GM19099 (cell line): Measurements from ENCODE around the gene ARRB1.

Source experiments
- POLR2A ChIP-seq: IDR thresholded peaks from 3 replicates; pipeline ENCODE4 v1.6.1; 2011; ENCODE audit warnings: low read depth; ENCODE audit not compliant: insufficient read length; ENCODE audit errors: extremely low read depth

The ARRB1 gene

DNA sequence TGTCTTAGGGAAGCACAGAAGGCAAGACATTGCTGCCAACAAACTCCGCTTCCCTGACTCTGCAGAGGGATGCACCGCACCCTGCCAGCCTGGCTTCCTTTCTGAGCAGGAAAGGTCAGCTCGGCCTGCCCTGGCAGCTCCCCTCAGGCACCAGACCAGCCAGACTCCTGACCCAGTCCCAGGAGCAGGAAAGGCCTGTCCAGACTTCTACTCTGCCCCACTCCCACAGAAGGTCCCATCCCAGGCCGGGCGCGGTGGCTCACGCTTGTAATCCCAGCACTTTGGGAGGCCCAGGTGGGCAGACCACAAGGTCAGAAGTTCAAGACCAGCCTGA lies 17.7 kb downstream of the ARRB1 start:
- TF ChIP-seq POLR2A: no peak

DNA sequence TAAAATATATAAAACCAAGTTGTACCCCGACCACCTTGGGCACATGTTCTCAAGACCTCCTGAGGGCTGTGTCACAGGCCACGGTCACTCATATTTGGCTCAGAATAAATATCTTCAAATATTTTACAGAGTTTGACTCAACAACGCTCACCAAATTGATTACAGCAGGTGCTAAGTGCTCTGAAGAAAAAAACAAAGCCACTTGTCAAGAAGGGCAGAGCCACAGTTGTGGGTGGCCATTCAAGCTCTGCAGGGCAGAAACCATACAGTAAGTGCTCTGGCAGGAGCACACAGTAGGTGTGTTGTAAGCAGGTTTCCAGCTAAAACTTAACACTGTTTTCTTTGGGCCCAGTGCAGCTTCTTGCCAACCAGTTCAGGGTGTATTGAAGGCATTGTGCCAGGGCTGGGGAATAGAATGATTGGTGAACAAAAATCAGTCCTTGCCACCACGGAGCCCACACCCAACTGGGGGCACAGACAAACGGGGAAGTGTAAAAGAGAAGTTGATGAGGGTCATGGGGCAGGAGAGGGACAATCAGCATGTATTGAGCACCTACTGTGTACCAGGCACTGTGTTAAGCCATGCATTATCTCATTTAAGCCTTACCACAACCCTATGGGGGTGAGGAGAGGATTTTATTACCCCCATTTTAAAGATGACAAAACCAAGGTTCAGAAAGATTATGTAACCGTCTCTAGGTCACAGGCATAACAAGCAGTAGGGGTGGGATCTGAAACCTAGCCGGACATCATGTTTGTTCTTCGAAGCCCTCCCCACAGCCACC lies 18.2 kb downstream of the ARRB1 start:
- TF ChIP-seq POLR2A: no peak

DNA sequence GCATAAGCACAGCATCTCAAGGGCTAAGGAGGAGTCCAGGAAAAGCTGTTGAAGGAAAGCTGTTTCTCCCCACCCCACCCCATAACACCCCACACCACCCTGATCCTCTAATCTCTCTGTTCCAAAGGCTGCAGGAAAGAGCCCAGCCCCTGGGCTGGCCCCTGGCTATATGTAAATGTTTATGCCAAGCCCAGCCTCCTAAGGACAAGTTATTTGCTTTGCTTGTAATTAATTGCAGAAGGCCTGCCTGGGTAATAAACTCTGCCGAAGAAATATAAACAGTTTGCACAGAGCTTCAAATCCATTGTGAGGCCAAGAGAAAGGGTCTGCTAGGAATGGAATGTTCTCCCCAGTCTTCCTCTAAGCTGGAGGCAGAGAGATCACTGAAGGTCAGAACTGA lies 21.2 kb downstream of the ARRB1 start:
- TF ChIP-seq POLR2A: no peak

DNA sequence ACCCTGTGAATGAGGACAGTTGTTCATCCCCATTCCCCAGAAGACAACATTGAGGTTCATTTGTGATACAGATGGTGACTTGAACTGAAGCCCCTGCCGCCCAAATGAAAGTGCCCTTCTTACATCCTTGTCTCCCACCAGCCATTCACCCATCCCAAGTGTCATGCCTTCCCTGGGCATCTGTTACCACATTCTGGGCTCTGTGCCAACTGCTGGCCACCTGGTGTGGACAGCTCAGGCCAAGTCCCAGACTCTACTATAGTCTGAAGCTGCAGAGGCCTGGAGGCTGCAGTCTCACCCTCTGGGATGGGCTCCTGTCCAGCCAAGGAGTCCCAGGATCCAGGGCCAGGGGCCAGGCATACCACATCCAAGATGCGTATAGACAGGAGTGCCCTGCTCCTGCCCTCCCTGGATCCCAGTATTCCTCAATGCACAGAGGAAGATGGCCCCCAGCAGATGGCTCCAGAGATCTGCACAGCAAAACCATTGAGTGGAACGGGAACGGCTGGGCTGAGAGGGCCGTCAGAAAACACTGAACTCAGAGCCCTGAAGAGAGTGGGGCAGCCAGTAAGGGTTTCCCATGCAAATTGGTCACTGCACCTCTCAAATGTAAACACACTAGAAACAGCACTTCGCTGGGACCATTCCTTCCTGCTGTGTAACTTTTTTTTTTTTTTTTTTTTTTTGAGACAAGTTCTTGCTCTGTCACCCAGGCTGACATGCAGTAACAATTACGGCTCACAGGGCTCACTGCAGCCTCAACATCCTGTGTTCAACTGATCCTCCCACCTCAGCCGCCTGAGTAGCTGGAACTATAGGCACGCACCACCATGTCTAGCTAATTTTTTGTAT lies 22.8 kb downstream of the ARRB1 start:
- TF ChIP-seq POLR2A: no peak

DNA sequence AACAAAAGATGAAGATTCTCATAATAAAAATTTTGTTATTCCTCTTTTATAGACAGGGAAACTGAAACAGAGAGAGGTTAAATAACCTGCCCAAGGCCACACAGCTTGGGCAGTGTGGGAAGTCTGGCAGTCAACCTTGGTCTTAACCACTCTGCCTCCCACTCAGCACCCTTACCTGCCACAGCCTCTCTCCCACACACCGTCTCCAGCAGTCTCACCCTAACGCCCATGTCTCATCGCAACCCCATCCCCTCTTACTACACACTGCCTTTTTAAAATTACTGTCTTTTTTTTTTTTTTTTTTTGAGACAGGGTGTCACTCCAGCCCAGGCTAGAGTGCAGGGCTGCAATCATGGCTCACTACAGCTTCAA lies 25.0 kb downstream of the ARRB1 start:
- TF ChIP-seq POLR2A: no peak

DNA sequence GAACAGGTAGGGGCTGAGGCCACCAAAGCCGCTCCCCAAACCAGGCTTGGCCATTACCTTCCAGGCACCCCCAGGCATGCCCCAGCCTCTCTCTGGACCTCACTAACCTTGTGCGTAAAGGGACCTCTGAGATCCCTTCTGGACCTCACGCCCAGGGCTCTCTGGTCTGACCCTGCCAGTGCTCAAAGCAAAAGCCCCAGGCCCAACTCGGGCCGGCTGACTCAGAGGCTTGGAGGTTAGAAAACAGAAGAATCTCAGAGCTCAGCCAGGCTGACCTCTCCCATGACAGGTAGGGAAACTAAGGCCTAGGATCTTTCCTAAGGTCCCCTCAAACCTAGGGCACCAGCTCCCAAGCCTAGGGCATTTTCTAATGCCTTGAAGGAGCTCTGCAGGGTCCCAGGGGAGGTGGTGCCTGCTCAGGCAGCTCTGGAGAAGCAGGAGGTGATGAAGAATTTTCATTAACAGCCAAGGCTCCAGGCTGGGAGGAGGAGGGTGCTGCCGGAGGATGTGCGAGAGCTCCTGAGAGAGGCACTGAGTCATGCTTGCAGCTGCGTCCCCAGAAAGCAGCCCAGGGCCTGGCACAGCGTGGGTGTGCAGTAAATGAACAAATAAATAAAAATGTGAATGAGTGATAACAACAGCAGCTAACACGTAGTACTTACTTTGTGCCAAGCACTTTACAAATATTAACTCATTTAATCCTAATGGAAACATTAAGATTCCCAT lies 25.6 kb downstream of the ARRB1 start:
- TF ChIP-seq POLR2A: no peak

DNA sequence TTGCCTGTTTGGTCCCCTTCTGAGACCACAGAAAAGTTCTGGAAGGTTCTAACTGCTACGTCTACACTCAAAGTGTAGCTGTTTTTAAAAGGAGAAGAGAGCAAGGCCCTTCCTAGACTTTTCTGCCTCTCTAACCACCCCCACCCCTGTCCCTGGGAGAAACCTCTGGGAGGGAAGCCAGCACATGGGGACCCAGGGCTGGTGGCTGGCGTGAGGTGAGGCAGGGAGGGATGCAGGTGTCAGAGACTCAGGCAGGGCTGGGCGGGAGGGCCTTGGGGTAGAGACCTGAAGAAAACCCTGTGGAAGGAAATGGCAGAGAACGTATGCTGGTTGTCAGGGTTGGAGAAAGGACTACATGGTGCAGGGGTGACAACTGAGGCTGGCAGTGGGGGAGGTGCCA lies 26.7 kb downstream of the ARRB1 start:
- no peak for TF ChIP-seq POLR2A

DNA sequence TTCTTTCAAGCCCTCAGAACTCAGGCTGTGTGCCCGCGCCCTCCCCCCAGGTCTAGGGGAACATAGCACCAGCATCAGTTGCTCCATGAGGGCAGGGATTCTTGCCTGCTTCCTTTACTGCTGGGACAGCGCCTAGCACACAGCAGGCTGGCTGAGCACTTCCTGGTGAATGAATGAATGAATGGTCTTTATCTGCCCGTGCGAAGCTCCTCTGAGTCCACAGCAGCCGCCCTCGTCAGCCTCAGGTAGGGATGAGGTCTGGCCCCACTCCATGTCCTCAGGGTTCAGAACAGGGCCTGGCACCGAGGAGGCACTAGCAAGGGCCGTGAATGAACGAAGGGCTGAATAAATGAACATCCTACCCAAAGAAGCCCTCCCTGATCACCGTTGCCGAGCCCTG lies 27.3 kb downstream of the ARRB1 start:
- no peak for TF ChIP-seq POLR2A

DNA sequence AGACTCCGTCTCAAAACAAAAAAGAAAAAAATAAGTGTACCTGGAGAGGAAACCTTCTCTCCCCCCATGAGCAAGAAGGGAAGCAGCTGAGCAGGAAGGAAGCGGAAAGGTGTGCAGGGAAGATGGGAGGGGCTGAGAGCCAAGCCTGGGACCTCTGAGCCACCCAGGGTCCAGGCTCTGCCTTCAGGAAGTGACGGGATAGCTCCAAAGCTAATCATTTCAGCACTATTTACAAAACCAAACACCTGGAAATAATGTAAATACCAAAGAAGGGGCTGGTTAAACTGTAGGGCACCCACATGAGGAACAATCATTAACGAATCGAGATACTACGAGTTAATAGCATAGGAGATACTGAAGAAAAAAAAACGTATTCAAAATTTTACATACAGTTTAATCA lies 27.9 kb downstream of the ARRB1 start:
- no peak for TF ChIP-seq POLR2A

DNA sequence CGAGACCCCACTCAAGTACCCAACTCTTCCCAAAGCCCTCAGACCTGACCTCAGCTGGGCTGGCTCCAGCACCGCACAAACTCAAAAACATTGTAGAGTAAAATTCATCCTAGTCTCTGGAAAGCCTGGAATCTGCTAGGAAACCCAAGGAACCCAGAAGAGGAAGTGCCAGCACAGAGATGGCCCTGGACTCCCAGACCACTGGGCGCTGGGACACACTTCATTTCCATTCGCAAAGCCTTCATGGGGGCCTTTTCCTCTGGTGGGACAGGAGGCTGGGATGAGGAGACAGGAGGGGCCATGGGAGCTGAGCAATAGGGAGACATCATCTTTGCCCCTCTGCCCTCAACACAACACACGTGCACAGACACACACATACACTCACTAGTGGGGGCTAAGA lies 30.8 kb downstream of the ARRB1 start:
- no peak for TF ChIP-seq POLR2A

DNA sequence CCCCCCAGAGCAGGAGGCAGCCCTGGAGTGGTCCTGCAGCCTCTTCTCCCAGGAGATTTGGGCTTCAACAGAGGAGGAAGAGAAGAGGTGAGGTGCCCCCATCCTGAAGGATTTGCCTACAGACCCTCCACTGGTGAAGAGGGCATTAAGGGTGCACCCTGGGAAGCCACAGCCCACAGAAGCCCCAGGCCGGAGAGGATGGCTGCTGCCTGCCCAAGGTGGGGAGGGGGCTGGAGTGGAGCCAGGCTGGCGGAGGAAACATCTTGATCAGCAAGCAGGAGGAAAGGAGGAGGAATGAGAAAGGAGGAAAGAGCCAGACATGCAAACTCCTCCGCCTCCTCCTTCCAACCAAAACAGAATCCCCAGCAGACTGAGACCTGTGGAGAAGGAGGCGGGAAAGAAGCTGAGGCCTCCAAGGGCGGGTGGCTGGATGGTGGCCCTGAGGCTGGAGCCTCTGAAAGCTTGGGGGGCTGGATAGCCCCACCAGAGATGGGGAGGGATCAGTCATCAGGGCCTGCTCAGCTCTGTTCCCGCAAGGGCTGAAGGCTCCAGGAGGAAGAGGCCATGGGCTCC lies 31.3 kb downstream of the ARRB1 start:
- no peak for TF ChIP-seq POLR2A

DNA sequence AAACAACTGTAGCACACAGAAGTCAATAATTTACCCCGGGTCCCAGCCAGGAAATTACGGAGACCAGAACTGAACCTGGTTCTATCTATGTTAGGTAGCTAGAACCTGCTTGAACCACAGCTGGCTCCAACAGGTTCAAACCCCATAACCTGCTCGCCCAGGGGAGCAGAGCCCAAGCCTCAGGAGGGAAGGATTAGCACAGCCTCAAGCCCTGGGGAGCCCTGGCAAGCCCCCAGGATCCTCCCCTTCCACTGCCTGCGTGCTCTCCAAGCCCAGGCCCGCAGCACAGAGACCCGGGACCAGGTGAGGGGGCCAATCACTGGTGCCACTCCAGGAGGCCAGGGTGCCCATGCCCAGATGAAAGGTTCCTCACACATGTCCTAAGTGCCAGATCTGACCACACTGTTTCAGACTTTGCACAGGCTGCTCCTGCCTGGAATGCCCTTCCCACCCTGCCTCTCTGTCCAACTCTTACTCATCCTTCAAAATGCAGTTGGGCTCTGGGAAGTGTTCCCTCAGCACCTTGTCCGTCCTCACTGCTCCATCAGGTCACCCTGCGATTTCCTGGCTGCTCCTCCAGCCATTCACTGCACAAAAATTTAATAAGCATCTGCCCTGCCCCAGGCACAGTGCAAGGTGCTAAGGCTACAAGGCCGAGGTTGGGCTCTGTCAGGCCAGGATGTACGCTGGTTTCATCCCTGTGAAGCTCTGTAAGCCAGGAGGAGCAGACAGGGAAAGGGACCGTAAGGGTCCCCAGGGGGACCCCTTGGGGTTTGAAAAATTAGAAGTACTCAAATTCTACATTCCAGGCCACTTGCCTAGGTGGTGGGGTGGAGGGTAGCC lies 32.2 kb downstream of the ARRB1 start:
- no peak for TF ChIP-seq POLR2A

DNA sequence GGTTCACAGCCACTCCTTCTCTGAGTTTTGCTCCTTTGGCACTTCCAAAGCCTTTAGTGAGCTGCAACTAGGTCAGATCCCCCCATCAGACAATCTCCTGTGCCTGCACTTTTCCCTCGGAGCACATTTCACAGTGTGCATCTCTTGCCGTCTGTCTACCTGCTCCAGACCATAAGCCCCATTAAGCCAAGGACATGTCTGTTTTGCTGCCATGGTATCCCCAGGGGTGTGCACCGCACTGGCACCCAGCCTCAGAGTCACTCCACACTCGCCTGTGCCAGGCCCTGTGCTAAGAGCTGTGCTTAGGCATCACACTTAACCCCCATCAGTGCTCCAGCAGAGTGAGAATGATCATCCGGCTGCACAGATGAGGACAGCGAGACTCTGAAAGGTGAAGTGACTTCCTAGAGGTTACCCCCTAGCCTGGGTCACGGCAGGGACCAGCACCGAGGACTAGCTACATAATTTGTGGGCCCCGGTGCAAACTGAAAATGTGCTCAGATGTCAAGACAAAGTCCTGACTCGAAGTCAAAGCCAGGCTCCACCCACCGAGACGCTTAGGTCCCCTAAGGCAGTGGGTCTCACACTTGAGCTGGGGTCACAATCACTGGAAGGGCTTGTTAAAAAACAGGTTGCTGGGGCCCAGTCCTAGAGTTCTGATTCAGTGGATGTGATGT lies 33.9 kb downstream of the ARRB1 start:
- TF ChIP-seq POLR2A: no peak

DNA sequence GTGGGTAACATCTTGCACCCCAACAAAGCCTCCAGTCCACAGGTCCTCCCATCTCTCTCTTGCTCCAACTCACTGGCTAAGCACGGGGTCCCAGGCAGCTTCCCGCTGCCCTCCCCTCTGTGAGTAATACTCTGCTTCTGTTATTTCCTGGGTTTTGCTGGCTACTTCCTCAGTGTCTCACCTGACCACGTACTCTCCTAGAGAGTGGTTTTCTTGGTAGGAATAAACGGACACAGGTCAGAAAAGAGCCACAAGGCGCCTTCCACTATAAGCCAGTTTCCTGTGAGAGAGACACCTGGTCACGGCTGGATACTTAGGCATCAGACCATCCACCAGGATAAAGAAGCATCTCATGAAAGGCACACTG lies 36.0 kb downstream of the ARRB1 start:
- TF ChIP-seq POLR2A: no peak
